Body of pancreas (tissue), 4 donors: ENCODE results near the gene GRK7. TPM values are rescaled to one million over a fixed set of nuclear protein-coding genes. Genes with fewer than 3 reads are reported as not detected.

Source experiments
- ATAC-seq: fragments of 150-250 bp; one replicate; pipeline ENCODE4 v1.9.1; 2016
- DNase-seq, 4 donors: peaks; one replicate each; pipeline ENCODE4 v3.0.0-alpha.2; 2019
- H3K27ac ChIP-seq, 4 donors: fragments of 200-600 bp; sonication (generic); 1 replicate in 3 of 4; 2 replicates in 1 of 4; pipeline versions ENCODE4 v1.5.1 to v1.6.1; 2016 to 2019; ENCODE audit warnings: mild to moderate bottlenecking in 1 of 4, mixed read lengths in 1 of 4, moderate library complexity in 1 of 4
- H3K27me3 ChIP-seq, 2 donors: fragments of 200-600 bp; sonication (generic); one replicate each; pipeline ENCODE4 v1.6.0; 2016; ENCODE audit warnings: mild to moderate bottlenecking in 1 of 2
- H3K36me3 ChIP-seq, 2 donors: fragments of 200-600 bp; sonication (generic); replicated peaks in 1 of 2; 2 replicates each; pipeline ENCODE4 v1.5.1; 2016; ENCODE audit warnings: low read depth in 2 of 2; ENCODE audit not compliant: insufficient read depth in 1 of 2
- H3K4me1 ChIP-seq: fragments of 200-600 bp; sonication (generic); one replicate; pipeline ENCODE4 v1.6.0; 2016
- H3K4me3 ChIP-seq, 2 donors: fragments of 200-600 bp; sonication (generic); 1 replicate in 1 of 2; 2 replicates in 1 of 2; pipeline ENCODE4 v1.5.1; 2016 to 2019
- H3K9me3 ChIP-seq, 3 donors: fragments of 200-600 bp; sonication (generic); 1 replicate in 2 of 3; 2 replicates in 1 of 3; pipeline ENCODE4 v1.5.1; 2016
- POLR2A ChIP-seq, 3 donors: fragments of 450-650 bp; IDR thresholded peaks; one replicate each; pipeline ENCODE4 v1.6.1; 2016; ENCODE audit warnings: antibody characterized with exemption in 3 of 3, mild to moderate bottlenecking in 2 of 3
- WGBS, 2 donors: methylation state at CpG; one replicate each; pipeline ENCODE4 v1.1.5; 2017; 5-methylcytosine and 5-hydroxymethylcytosine counted together
- intact Hi-C: fragments of 100-400 bp; cut with DNase I; formaldehyde crosslinking; loops from one replicate; pipeline ENCODE4 v1.15.1; 2023
- total RNA-seq, 2 donors: library from RNA; depleted of rRNA; stranded (reverse); fragments of >200 nt; gene quantifications; one replicate each; pipeline ENCODE4 v1.1.0, GENCODE V29; 2016
- TF ChIP-seq, protein P1 (sequence below), 7 experiments: fragments of 450-650 bp in 4 of 7; fragments of 200-600 bp in 3 of 7; sonication (generic) in 3 of 7; IDR thresholded peaks; one replicate each; pipeline ENCODE4 v1.5.1; 2016 to 2019; ENCODE audit warnings: antibody characterized with exemption in 7 of 7

Gene GRK7
- total RNA-seq, 2 donors from 2014 or later: not detected

DNA sequence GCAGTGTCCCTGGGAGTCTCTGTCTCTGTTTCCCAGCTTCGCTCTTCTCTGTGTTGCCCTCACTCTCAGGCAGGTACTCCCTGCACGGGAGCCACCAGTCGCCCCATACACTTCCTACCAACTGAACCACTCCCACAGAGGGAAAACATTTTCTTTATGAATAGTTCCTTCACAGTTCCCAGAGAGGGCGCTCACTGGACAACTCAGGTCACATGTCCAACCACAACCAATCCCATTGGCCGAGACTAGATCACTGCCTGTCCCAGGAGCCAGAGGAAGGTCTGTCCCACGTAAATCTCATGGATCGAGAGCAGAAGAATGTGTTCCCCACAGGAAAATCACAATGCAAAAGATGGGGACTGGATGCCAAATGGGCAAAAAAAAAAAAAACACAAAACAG is 26.1 kb downstream of the GRK7 start:
- Histone ChIP-seq H3K4me1 (no peaks in the 10 kb centered on the region), H3K27ac (no peak overlapping the region), H3K4me3 (no peak overlapping the region), H3K9me3 (no peaks in the 10 kb centered on the region), H3K27me3 (no peaks in the 10 kb centered on the region), H3K36me3 (no peaks in the 10 kb centered on the region)
- DNase-seq (no peak), ATAC-seq (no peak)
- intact Hi-C loops: no loop called here
- TF ChIP-seq, protein P1, sequence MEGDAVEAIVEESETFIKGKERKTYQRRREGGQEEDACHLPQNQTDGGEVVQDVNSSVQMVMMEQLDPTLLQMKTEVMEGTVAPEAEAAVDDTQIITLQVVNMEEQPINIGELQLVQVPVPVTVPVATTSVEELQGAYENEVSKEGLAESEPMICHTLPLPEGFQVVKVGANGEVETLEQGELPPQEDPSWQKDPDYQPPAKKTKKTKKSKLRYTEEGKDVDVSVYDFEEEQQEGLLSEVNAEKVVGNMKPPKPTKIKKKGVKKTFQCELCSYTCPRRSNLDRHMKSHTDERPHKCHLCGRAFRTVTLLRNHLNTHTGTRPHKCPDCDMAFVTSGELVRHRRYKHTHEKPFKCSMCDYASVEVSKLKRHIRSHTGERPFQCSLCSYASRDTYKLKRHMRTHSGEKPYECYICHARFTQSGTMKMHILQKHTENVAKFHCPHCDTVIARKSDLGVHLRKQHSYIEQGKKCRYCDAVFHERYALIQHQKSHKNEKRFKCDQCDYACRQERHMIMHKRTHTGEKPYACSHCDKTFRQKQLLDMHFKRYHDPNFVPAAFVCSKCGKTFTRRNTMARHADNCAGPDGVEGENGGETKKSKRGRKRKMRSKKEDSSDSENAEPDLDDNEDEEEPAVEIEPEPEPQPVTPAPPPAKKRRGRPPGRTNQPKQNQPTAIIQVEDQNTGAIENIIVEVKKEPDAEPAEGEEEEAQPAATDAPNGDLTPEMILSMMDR (IDR thresholded peaks at IDR 0.05): no peak
- no peak for TF ChIP-seq POLR2A (IDR thresholded peaks at IDR 0.05)
- WGBS, 2 donors: 80 to 87% methylated on average over 7 of the region's 7 CpGs

- no peaks in the 10 kb centered on the region for H3K27me3 ChIP-seq
- ATAC-seq (no peak), DNase-seq (no peak)
- H3K27ac ChIP-seq: no peak overlapping the region
- WGBS, 2 donors: 83 to 88% methylated on average over 4 of the region's 4 CpGs
- no peaks in the 10 kb centered on the region for H3K4me1 ChIP-seq
- no peaks in the 10 kb centered on the region for H3K9me3 ChIP-seq
- TF ChIP-seq, protein P1 (IDR thresholded peaks at IDR 0.05): no peak
- TF ChIP-seq POLR2A (IDR thresholded peaks at IDR 0.05): no peak
- no peaks in the 10 kb centered on the region for H3K36me3 ChIP-seq
- H3K4me3 ChIP-seq: no peak overlapping the region
- intact Hi-C loops: no loop called here
Measured at GRCh38 chr3:141790171-141790570, 27.0 kb downstream of the GRK7 start.

DNA sequence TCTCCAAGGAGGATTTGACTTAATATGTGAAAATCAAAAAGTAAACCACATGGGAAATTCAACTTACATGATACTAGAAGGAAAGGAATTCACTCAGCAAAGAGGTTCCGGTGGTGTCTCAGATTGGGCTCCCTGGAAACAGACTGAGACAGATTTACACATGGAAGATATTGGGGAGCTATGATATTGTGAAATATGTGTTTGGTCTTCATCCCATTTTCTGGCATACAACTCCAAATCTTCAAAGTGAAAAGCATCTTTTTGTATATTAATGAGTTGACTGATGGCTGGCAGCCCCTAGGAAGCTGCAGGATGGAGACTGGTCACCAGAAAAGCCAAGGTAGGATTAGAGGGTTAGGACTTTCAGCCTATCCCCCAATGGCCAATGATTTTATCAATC is 29.3 kb downstream of the GRK7 start:
- Histone ChIP-seq H3K27me3 (no peaks in the 10 kb centered on the region), H3K9me3 (no peaks in the 10 kb centered on the region), H3K36me3 (no peaks in the 10 kb centered on the region), H3K4me3 (no peak overlapping the region), H3K27ac (no peak overlapping the region), H3K4me1 (peaks cover 16% of the 10 kb centered on the region)
- no peak for TF ChIP-seq POLR2A (IDR thresholded peaks at IDR 0.05)
- TF ChIP-seq, protein P1 (IDR thresholded peaks at IDR 0.05): no peak
- ATAC-seq (no peak), DNase-seq (no peak)
- 96 to 100% methylated on average over 1 of the region's 1 CpG for WGBS, 2 donors
- intact Hi-C loops: no loop called here

- Histone ChIP-seq H3K4me3 (no peak overlapping the region), H3K9me3 (no peaks in the 10 kb centered on the region), H3K27ac (no peak overlapping the region), H3K27me3 (no peaks in the 10 kb centered on the region), H3K4me1 (peaks cover 26% of the 10 kb centered on the region), H3K36me3 (no peaks in the 10 kb centered on the region)
- no peak for TF ChIP-seq POLR2A (IDR thresholded peaks at IDR 0.05)
- TF ChIP-seq, protein P1 (IDR thresholded peaks at IDR 0.05): no peak
- ATAC-seq (no peak), DNase-seq (no peak)
- WGBS, 2 donors: 80 to 86% methylated on average over 5 to 8 of the region's 8 CpGs
- intact Hi-C loops: no loop called here
Measured at GRCh38 chr3:141793476-141794260, 30.5 kb downstream of the GRK7 start.

- ATAC-seq (no peak), DNase-seq (no peak)
- intact Hi-C loops: no loop called here
- Histone ChIP-seq H3K9me3 (no peaks in the 10 kb centered on the region), H3K27me3 (no peaks in the 10 kb centered on the region), H3K4me3 (no peak overlapping the region), H3K36me3 (no peaks in the 10 kb centered on the region), H3K27ac (no peak overlapping the region), H3K4me1 (peaks cover 26% of the 10 kb centered on the region)
- WGBS, 2 donors: 83 to 91% methylated on average over 4 of the region's 4 CpGs
- no peak for TF ChIP-seq POLR2A (IDR thresholded peaks at IDR 0.05)
- TF ChIP-seq, protein P1 (IDR thresholded peaks at IDR 0.05): no peak
Measured at GRCh38 chr3:141795276-141795675, 32.1 kb downstream of the GRK7 start.
